22Rv1 (cell line): ENCODE results near the gene MT1X.

ENCODE experiments used
- H3K27ac ChIP-seq: fragments of 450-650 bp; 2 replicates; pipeline ENCODE4 v1.5.1; 2017
- CTCF ChIP-seq: fragments of 450-650 bp; IDR thresholded peaks from 2 replicates; pipeline ENCODE4 v1.5.1; 2017; ENCODE audit warnings: mild to moderate bottlenecking
- ZFX ChIP-seq: fragments of 450-650 bp; IDR thresholded peaks from 2 replicates; pipeline ENCODE4 v1.6.1; 2017; ENCODE audit warnings: antibody characterized with exemption, borderline replicate concordance

MT1X gene

DNA sequence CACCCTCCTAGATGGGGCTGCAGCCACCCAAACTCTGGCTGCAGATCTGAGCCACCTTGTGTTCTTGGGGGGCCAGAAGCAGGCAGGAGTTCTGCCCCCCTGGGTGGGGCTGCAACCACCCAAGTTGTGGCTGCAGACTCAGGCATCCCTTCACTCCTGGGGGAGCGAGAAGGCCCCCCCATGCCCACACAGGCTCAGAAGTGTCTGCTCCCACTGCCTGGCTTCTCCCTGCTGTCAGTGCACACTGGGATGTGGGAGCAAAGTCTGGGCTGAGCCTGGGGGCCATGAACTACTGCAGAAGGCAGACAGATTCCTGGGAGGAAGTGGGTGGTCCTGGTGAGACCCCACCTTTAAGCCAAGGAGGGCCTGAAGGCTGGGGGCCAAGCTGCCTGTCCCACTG lies 13.0 kb downstream of the MT1X start:
- no peak for TF ChIP-seq CTCF
- no peak for TF ChIP-seq ZFX
- no peak overlapping the region for H3K27ac ChIP-seq

GRCh38 chr16:56697456-56698155 lies 15.3 kb downstream of the MT1X start:
- H3K27ac ChIP-seq = no peak overlapping the region
- no peak for TF ChIP-seq CTCF
- TF ChIP-seq ZFX = no peak

DNA sequence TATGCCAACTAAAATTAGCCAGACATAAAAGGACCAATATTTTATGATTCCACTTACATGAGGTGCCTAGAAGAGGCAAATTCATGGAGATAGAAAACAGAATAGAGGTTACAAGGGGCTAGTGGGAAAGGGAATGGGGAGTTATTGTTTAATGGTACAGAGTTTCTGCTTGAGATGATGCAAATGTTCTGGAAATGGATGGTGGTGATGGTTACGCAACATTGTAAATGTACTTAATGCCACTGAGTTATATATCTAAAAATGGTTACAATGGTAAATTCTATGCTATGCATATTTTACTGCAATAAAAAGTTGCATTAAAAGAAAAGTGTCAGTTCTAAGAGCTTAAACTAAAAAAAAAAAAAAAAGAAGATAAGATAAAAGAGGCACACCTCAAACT lies 17.9 kb downstream of the MT1X start:
- H3K27ac ChIP-seq = no peak overlapping the region
- TF ChIP-seq CTCF = no peak
- TF ChIP-seq ZFX = no peak

DNA sequence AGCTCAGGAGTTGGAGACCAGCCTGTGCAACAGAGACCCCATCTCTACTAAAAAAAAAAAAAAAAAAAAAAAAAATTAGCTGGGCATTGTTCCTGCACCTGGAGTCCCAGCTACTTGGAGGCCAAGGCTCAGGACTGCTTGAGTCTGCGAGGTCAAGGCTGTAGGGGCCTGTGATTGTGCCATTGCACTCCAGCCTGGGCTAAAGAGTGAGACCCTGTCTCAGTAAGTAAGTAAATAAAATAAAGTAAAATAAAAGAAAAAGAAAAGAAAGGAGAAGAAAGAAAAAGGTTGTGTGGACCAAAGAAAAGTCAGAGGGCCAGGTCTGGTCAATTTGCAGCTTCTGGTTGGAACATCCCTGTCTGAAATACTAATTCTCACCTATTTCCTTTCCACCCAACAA lies 18.4 kb downstream of the MT1X start:
- no peak overlapping the region for H3K27ac ChIP-seq
- no peak for TF ChIP-seq CTCF

DNA sequence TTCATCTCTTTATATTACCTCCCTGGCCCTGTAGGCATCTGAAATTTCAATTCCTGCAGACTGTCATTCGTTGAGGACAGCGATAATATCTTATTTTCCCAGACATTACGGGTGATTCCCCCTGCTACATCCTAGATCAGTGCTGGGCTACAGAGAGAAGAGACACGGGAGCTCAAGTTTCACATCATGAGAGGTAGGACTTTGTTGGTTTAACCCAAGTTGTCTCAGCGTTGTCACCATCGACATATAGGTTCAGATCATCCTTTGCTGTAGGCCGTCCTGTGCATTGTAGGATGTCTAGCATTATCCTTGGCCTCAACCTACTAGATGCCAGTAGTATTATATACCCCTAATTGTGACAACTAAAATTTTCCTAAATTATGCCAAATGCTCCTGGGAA lies 19.3 kb downstream of the MT1X start:
- TF ChIP-seq CTCF = no peak
- no peak for TF ChIP-seq ZFX
- no peak overlapping the region for H3K27ac ChIP-seq

- TF ChIP-seq CTCF (no peak), ZFX (no peak)
- no peak overlapping the region for H3K27ac ChIP-seq
Observed at GRCh38 chr16:56702836-56703235, 20.6 kb downstream of the MT1X start.

DNA sequence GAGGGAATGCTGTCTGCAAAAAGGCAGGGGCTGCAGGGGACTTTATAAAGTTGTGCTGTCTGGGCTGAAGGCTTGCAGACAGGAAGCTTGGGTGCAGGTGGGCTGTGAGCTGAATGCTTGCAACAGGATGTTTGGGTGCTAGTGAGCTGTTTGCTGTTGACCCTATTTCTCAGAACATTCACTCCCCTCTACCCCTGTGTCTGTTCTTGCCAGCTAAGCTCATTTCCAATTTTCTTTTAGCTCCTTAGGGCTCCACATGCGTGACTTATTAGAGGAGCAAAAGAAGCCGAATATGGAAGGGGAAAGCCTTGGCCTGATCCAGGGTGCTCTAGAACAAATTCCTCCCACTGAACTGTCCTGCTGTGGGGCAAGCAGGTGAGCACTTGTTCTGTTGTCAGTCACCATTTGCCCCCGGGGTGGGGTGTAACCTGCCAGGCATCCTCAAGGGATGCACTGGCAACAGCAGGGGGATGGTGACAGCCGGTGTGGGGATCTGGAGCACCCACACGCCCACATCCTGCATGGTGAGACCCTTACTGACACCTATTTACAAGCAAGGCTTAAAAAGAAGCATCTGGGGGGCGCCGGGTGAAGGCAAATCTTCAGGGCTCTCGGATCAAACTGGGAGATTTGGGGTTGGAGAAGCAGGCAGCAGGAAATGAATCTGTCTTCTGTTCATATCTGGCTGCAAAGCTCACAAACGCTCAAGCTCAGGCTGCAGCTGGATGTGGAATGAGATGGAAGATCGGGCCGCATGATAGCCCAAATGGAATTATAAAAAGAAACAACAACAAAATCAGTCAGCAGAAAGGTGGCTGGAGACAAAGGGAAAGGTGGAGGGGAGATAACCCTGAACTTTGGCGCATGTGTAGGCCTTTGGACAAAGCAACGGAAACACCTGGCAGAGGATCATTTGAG lies 26.5 kb downstream of the MT1X start:
- TF ChIP-seq ZFX = no peak
- TF ChIP-seq CTCF = no peak
- H3K27ac ChIP-seq = no peak overlapping the region
